ENCODE data around the gene HS2ST1.

DNA sequence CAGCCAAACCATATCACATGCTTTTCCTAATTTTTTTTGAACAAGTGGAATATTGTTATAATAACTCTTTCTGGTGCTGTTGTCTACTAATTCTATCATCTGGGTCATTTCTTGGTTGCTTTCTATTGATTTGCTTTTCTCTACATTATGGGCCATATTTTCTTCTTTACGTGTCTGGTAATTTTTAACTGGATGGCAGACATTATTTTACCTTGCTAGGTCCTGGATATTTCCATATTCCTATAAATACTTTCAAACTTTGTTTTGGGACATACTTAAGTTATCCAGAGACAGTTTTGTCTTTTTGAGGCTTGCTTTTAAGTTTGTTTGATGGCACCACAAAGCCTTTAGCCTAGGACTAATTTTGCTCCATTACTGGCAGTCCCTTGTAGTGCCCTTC lies 11.3 kb downstream of the HS2ST1 start:
- TF ChIP-seq, protein P1, sequence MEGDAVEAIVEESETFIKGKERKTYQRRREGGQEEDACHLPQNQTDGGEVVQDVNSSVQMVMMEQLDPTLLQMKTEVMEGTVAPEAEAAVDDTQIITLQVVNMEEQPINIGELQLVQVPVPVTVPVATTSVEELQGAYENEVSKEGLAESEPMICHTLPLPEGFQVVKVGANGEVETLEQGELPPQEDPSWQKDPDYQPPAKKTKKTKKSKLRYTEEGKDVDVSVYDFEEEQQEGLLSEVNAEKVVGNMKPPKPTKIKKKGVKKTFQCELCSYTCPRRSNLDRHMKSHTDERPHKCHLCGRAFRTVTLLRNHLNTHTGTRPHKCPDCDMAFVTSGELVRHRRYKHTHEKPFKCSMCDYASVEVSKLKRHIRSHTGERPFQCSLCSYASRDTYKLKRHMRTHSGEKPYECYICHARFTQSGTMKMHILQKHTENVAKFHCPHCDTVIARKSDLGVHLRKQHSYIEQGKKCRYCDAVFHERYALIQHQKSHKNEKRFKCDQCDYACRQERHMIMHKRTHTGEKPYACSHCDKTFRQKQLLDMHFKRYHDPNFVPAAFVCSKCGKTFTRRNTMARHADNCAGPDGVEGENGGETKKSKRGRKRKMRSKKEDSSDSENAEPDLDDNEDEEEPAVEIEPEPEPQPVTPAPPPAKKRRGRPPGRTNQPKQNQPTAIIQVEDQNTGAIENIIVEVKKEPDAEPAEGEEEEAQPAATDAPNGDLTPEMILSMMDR (IDR thresholded peaks at IDR 0.05) = no peak
- no peak for TF ChIP-seq POLR2A (IDR thresholded peaks at IDR 0.05)
- TF ChIP-seq POLR2AphosphoS5 (IDR thresholded peaks at IDR 0.05) = no peak
